T-helper 9 cell (primary cell): Measurements from ENCODE around the gene NBEA.
"Not testable (repeated sequence)": the region's sequence is repeated elsewhere in the genome, so short reads cannot be mapped to it uniquely, and the experiment has no call there.

Source experiments
- DNase-seq: peaks from one replicate; pipeline ENCODE4 v3.0.0-alpha.2; 2020

Gene NBEA

DNA sequence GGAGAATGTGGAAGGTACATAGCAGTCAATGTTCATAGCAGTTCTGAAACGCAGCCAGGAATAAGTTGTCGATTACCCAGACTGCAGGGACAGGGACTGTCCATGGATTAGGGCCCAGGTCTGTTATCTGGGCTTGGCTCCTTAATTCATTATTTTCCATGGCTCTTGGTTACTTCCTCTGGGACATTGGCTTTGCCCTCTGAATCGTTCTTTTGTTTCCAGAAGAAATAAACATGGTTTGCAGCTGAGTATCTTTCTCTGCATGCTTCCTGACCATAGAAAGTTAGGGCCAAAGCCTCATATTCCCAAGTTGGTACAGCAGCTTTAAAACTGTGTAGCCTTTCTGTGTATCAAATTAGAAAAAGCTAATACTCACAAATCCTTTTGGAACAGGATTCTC lies 656.2 kb downstream of the NBEA start:
- DNase-seq, result no peak

DNA sequence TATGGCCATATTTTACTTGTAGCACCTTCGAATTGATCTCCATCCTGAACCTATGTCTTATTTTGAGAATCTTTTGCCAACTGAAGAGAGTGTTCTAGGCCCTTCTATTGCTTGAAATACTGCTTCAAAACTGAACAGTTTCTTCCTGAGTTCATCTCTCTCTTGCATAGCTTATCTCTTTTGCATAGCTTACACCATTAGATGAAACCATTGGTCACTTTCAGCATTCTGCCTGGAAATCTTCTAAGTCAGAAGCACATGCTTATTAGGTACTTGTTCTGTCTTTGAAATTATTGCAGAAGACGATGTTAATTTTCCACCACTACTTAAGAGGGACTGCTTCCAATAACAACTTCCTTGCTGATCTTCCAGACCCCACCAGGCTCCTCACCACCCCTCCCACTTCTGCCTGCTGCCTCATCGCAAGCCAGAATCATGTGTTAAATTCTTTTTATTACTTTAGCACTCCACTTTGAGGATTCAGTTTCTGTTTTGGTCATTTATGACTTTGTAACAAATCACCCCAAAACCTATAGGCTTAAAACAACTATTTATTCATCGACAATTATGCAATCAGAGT lies 656.8 kb downstream of the NBEA start:
- DNase-seq, result no peak

DNA sequence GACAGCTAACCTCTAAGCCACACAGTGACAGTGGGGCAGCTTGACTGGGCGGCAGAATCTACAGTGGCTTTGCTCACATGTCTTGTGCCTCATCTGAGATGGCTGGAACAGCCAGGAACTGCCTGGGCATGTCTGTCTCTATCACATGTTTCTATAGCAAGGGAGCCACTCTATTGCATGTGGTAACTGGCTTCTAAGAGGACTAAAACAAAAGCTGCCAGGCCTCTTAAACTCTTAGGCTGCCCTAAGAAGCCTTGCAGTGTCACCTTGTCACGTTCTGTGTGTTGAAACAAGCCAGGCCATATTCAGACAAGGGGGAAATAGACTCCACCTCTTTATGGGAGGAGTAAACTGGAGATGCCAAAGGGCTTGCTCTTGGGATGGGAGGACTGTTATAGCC lies 657.3 kb downstream of the NBEA start:
- DNase-seq, result no peak

DNA sequence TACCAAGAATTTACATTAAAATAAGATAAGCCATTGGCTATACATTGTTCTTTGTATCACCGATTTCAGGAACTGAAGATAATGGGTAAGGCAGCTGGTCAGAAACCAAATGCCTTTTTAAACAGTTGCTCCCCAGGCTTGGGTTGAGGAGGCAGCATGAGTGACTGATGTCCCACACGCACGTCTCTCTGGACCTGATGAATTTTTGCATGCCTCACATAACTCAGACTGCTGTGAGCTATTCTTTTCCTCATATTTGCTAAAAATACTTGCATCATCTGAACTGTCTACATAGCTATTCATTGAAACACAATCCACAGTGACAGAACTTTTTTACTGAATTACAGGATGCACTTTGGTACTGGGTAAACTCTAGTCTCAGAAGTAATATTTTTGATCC lies 658.1 kb downstream of the NBEA start:
- DNase-seq, result no peak

DNA sequence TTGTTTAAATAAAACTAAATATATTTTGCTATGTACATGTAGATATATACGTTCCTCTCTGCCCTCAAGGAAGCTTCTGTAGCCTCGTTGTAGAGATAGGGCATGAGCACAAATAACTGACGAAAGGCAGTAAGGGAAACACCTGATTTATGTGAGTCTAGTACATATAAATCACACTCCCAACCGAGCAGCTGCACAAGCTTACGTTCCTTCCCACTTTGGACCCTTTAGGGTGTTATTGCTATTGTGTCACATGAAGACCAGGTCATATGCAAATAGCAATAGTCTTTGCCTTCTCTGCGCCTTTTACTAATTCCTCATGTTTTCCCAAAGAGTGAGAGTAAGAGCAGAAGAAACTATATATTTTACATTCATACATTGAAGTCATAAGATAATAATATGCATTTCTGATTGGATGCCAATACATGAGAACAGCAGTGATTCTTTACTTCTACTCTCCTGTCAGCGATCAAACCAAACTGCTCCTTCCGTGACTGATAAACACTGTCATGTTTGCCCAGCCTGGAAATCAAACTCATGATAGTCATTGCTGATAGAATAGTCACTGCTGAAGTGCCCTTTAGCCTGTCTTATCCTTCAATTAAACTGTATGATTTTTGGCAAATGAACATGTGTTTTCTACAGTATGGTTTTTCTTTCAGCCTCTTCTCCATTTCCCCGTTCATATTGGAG lies 661.7 kb downstream of the NBEA start:
- no peak for DNase-seq

DNA sequence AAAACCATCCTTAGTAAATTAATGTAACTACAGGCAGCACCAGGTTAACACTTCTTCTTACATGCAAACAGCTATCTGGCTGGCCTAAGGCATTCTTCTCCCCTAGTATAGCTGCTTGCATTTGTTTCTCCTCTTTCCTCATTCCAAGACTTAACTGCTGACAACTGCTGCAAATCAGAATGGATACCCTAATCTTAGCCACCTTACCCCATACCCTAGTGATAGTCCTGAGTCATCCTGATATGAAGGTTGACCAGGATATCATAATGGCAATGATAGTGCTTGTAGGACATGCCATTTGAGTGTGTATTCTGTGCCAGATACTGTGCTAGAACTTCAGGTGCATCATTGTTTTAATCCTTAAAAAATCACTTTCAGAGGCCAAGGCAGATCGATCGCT lies 672.6 kb downstream of the NBEA start:
- no peak for DNase-seq

DNA sequence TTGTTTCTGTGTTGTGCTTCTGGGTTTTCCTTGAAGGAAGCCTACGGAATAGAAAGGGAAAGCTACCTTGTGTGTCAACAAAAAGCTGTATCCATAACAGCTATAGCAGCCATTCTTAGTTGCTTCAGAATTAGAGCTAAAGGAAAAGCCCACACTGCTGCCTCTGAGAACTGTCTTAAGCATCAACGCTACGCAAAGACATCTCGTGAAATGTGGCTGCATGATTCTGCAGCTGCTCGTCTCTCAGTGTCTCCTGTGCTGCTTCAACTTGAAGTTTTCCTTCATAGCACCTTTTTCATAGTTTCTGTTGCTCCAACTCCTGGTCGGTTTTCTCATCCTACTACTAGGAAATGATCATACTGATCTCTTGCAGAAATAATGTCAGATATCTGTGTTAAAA lies 675.4 kb downstream of the NBEA start:
- no peak for DNase-seq

DNA sequence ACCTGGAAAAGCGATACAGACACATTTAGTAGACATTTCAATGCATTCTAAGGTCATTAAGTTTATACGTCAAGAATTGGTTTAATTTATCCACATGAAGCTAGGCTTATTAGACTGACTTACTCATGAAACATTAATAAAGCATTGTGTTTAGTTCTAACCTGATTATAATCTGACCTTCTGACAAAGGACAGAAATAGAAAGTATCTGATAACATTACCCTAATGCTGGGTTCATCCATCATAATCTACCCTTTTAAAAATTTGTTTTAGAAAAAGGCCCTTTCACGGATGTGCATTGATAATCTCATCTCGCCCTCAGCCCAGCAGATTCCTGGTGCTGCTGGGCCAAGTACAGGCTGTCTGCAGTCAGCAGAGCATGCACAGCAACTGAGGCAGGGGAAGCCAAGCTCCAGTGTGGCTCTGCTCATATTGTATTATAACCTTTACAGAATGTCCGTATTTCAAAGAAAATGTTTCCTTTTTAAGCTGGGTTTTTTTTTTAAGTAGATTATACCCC lies 676.6 kb downstream of the NBEA start:
- no peak for DNase-seq

DNA sequence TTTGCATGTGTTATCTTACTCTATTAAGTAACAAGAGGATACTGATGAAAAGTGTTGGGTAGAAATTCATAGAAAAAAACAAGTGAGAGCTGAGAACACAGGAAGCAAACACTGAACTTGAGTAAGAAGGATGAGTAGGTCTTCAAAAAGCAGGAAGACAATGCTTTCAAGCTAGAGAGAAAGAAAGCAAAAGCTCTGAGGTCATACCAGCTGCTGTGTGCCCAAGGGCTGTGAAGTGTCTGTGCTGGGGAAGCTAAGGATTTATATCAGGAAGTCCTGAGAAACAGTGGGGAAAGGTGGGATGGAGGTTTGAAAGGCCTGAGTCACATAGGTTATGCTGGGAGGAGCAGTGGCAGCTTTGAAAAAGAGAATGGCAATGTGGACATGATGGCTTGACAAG lies 679.9 kb downstream of the NBEA start:
- DNase-seq, result no peak

DNA sequence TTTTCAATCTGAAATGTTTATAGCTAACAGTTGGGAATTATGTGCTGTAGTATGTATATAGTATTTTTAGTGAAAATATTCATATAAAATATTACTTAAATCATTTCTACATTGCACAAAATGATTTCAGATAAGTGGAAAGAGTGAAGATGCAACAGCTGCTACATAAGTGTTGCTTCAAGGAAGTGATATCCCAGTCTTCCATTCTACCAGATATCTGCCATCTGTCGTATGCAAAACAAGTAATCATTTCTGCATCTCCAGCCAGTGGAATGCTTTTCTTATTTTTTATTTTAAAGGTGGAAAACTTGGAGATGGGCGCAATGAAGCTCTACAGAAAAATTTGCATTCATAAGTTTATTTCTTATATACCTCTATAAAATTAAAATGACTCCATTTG lies 687.0 kb downstream of the NBEA start:
- no peak for DNase-seq

DNA sequence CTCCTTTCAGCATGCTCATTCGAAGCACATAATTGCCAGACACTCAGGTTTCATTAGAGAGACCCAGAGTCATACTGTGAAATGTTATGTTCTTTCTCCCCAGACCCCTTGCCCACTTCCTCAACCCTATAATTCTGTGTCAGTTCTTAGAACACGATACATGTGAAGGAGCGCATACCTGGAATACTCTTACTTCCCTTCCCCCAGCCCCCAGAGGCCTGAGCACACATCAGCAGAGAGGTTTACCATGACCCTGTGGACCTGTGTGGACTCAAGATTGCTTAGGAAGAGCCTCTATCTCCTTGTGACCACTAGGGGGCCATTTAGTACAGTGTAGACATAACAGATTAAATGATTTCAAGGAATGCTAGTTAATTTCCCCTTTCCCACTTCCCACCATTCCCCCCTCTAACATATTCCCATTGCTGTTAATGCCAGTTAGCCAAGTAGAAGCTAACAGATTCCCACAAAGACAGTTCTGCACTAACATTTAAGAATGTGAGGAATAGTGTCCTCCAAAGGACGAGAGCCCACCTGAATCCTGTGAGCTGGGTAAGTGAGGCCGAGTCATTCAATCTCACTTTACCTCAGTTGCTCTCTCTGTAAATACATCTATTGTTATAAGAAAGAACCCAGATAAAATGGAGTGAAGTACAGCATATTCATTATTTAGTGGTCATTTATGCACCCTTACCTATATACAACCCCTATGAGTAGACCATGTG lies 688.6 kb downstream of the NBEA start:
- DNase-seq, result no peak

DNA sequence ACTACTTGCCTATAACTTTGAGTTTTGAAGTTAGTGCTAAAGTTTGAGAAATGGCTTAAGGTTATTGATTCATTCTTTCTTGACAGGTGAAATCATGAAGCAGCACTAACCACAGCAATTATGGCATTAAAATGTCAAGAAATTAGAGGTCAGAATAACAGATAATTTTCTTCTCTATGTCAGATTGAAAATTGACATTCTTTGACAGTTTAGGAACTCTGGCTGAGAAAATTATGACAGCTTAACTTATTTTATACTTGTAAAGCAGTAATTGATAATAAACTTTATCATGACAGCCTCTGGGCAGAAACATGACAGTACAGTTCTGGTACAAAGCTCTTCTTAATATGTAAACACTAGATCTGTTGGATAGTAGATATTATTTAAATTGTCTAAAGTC lies 689.6 kb downstream of the NBEA start:
- no peak for DNase-seq

DNA sequence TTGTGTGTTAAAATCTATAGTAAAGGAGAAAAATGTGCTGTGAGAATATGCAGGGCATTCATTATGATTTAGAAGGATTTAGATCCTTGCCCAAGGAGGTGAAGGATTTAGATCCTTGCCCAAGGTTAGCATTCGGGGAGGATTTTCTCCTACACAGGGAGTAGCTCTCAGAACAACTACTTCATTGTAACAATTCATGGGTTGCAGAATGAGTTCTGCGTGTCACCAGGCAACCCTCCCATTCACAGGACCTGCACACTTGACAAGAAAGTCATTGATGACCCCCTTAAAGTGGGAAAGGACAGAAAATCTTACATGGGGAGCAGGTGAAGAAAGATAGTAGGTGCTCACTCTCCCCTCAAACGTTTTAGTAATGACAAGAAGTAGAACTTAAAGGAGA lies 701.6 kb downstream of the NBEA start:
- DNase-seq, result no peak

DNA sequence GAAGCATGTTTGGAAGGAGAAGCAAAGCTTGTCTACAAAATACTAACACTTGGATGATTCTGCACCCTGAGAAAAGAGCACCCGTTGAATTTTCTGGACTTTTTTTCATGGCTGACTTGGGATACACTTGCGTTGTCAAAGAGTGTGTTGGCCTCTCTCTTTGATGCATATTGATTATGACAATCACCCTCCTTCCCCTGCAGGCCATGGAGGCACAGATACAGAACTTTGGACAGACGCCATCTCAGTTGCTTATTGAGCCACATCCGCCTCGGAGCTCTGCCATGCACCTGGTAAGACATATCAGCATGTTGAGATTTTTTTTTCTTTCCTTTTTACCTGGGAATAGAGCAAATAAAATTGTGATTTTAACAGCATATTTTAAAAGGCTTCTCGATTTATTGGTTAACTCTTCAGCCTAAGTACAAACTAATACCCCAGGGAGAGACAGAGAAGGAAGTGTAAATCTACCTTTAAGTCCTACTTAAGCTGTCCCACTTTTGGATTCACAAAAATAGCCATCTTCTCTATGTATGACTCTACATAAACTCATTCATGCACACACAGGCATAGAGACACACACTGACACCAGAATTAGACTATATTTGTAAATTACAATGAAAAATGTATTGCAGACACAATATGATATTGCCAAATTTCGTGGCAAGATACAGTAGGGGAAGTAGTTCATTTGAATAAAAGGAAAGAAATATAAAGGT lies 704.1 kb downstream of the NBEA start:
- no peak for DNase-seq

DNA sequence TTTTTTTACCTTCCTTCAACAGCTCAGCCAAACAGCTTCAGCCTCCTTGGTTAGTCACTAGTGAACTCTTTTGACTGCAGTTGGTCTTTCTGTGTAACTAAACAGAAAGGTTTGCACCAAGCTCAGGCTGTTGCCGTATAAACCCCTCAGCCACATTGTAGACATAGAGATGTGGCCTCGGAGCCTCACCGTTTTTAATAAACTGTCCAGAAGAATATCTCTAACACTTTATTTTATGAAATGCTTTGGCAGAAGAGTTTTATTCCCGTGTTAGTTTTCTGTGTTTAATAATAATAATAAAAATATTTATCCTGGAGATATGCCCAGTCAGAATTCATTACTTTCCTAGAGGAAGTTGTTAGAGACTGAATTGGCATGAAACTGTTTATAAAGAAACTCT lies 706.1 kb downstream of the NBEA start:
- no peak for DNase-seq

DNA sequence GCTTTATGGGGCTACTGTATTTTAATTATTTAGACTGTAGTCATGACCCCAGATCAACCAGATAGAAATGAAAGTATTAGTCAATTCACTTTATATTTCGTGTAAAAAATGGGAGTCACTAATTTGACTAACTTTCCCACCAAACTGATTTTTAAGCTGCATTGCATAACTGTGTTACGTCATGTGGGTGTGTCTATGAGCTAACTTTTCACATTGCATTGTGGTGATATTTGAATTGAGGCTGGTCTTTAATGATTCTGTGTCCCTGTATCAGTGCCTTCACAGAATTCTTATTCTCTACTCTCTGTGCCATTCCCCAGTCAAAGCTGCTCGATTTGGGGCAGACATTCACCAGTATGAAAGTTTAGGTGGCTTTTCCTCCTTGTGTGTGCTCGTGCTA lies 707.1 kb downstream of the NBEA start:
- DNase-seq, result no peak

DNA sequence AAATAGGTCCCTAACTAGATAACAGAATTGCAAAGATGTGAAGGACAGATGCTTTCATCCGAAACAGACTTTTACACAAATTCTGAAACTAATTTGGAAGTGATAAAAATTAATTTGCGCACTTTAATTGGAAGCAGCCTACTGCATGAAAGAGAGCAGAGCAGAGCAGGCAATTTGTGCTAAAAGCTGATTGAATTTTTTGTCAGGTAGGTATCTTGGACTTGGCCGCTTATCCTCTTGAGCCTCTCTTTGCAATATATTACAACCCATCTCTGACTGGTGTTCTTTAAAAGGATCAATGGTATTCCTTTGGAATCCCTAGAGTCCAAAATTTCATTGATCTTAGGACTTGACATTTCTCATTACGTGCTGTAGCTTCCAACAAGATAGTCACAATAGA lies 717.7 kb downstream of the NBEA start:
- DNase-seq, result no peak

DNA sequence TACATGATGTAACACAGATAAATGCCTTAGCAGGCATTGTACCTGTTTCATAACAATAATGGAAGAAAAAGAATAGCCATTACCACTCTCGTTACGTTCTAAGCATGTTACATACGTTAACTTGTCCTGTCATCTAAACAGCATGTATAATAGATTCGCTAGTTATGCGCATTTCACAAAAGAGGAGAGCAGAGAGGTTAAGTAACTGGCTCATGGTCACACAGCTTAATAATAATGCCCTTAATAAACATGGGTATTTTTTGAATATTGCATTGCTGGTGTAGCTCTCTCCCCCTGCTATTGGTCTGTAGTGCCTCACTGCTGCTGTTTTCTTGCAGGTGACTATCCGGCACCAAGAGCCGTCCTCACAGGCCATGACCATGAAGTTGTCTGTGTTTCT lies 722.7 kb downstream of the NBEA start:
- no peak for DNase-seq

DNA sequence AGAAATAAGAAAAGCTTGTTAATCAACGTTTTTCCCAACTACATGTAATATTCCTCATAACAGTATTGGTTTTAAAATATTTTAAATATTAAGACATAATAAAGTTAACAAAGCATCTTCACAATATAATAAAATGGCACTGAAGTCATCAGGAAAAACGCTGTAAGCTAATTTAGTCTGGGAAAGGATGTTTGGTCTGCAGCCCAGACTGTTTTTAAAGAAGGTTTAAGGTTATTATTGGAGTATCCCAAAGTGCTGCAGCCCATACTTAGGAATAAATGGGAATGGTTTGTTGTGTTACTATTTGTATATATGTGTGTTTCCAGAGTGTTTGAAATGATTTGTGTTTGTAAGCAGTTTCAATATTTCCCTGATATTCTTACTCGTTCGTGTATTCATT lies 727.3 kb downstream of the NBEA start:
- DNase-seq, result no peak

DNA sequence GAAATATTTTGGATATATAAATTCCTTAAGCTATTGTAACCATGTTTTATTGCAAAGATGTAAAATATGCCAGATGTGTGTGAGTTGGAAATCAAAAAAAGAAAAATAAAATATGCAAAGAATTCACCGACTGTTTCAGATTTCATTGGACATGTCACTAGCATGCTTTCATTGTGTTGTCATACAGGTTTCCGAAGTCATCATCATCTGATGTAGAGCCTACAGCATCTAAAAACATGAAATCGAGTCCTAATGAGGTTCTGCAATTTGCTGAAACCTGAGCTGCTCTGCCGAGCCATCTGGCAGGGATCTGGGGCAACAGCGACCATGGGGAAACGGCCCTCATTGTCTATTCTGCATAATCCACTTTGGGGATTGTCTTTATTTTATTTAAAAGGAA lies 730.5 kb downstream of the NBEA start:
- DNase-seq, result no peak

DNA sequence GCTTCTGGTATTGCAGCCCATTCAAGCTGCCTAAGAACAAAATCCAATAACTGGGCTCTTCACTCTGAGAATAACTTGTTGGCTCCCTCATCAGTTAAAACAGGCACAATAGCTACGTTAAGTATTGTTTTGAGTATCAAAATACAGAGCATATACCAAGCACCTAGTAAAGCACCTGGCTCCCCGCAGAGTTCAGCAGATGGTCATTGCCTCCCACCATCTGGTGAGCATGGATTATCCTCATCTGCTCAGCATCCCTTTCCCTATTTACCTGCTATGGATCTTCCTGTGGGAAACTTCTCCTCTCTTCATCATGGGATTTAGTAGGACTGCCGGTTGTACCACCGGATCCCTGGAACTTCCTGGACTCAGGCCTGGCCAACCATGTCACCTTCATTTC lies 733.6 kb downstream of the NBEA start:
- no peak for DNase-seq

DNA sequence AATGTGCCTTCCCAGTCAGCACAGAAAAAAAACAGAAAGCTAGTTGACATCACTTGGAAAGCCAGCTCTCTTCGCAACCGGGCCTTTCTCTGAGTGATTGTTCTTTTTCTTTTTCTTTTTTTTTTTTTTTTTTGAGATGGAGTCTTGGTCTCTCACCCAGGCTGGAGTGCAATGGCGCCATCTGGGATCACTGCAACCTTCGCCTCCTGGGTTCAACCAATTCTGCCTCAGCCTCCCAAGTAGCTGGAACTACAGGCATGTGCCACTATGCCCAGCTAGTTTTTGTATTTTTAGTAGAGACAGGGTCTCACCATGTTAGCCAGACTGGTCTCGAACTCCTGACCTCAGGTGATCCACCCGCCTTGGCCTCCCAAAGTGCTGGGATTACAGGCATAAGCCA lies 735.8 kb downstream of the NBEA start:
- DNase-seq, result not testable (repeated sequence)

DNA sequence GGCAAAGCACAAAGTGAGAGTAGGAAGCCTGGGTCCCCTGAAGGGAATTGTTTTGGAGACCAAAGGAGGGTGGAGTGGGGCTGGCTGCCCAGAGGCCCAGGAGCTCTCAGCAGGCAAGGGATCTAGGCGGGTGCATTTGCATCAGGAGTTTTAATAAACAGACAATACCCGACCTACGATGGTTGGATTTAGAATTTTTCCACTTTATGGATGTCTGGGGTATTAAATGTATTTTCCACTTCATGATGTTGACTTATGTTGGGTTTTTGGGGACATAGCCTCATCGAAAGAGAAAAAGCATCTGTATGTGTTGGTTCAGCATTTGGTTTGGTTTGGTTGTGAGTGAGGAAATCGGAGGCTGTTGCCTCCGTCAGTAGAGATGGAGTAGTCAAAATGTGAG lies 739.6 kb downstream of the NBEA start:
- no peak for DNase-seq

DNA sequence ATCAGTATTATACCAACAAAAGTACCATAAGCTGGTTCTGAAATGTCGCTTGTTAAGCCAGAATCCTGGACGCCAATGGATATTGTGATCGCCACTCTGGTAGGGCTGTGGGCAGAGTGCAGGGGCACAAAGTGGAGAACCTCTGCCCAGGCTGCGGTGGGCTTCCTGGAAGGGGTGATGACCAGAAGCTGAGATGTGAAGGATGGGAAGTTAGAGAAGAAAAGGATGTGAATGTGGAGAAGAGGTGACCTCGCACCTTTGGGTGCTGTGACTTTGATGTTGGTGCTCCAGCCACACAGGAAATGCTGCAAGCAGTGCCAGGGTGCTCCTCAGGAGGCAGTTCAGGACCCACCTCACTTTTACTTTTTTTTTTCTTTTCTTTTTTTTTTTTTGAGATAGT lies 742.4 kb downstream of the NBEA start:
- no peak for DNase-seq
